GM12801 (cell line): ENCODE measurements around the gene PTGS1.

Experiments
- TF ChIP-seq, protein P1 (sequence below): IDR thresholded peaks from one replicate; pipeline ENCODE4 v1.5.1; 2011; ENCODE audit warnings: control low read depth; ENCODE audit not compliant: insufficient read length; ENCODE audit errors: extremely low read depth

PTGS1 gene

DNA sequence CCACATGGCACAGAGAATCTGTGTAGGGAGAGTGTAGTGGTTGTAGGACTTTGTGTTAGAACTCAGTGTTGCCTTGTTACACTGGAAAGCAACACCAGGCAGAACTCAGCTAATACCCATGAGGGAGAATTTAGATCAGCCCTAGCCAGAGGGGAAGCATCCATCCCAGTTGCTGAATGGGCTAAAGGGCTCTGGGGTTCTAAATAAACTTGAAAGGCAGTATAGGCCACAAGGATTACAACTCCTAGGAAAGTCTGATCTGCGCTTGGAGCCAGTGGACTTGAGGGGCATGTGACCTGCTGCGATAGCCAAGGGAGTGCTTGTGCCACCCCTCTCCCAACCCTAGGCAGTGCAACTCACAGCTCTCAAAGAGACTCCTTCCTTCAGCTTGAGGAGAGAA is 26.9 kb downstream of the PTGS1 start:
- TF ChIP-seq, protein P1, sequence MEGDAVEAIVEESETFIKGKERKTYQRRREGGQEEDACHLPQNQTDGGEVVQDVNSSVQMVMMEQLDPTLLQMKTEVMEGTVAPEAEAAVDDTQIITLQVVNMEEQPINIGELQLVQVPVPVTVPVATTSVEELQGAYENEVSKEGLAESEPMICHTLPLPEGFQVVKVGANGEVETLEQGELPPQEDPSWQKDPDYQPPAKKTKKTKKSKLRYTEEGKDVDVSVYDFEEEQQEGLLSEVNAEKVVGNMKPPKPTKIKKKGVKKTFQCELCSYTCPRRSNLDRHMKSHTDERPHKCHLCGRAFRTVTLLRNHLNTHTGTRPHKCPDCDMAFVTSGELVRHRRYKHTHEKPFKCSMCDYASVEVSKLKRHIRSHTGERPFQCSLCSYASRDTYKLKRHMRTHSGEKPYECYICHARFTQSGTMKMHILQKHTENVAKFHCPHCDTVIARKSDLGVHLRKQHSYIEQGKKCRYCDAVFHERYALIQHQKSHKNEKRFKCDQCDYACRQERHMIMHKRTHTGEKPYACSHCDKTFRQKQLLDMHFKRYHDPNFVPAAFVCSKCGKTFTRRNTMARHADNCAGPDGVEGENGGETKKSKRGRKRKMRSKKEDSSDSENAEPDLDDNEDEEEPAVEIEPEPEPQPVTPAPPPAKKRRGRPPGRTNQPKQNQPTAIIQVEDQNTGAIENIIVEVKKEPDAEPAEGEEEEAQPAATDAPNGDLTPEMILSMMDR = no peak

DNA sequence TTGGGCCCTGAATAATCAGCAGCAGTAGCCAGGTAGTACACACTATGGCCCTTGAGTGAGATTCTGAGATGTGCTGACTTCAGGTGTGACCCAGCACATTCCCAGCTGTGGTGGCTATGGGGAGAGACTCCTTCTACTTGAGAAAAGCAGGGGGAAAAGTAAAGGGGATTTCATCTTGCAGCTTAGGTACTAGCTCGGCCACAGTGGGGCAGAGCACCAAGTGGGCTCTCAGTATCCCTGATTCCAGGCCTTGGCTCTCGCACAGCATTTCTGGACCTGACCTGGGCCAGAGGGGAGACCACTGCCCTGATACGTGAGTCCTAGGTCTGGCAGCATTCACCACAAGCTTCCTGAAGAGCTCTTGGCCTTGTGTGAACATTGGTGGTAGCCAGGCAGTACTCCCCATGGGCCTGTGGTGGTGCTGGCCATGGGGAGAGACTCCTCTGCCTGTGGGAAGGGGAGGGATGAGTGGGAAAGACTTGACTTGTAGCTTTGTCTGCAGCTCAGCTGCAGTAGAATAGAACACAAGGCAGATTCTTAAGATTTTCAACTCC is 27.6 kb downstream of the PTGS1 start:
- TF ChIP-seq, protein P1 = no peak

DNA sequence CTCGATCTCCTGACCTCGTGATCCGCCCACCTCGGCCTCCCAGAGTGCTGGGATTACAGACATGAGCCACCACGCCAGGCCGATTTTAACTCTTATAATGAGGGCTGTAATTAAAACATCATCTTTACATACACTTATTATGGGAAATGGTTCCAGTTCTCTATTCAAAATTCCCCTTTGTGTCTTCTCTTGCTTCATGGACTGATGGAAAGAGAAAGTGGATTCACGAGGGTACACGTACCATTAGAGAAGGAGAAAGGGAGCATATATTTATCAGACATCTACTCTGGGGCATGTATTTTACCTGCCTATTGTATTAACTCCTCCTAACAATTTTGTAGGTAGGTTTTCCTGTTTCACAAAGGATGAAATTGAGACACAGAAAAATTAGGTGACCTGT is 31.1 kb downstream of the PTGS1 start:
- TF ChIP-seq, protein P1 = no peak

DNA sequence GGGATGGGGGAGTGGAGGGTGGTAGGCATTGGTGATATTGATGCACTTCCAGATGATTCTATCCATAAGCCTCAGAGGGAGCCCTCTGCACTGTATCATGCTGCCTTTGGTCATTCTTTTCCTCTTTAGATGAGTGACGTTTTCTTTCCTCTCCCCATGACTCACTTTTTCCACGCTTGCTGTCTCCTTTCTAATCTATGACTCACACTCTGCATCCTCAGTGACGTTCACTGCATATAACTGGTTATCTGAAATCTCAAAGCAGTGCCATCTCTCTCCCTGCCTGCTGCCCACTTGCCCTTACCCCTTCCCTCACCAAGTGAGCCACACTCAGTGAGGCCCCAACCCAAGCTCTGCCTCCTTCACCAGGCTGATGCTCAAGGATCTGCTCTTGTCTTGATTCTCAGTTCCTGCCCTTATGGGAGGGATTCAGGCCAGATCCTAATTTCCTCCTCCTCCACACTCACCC is 31.6 kb downstream of the PTGS1 start:
- TF ChIP-seq, protein P1 = no peak

DNA sequence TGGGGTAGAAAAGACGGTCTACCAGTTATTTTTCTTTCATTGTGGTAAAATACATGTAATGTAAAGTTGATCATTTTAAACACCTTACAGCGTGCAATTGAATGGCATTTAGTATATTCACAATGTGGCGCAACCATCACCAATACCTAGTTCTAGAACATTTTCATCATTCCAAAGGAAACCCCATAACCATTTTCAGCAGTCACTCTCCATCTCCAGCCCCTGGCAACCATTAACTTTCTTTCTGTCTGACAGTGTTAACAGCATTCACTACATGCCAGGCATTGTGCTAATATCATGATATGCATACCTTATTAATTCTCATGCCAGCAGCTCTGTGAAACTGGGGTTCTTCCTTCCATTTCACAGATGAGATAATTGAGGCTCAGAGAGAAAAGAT is 32.0 kb downstream of the PTGS1 start:
- TF ChIP-seq, protein P1 = no peak

DNA sequence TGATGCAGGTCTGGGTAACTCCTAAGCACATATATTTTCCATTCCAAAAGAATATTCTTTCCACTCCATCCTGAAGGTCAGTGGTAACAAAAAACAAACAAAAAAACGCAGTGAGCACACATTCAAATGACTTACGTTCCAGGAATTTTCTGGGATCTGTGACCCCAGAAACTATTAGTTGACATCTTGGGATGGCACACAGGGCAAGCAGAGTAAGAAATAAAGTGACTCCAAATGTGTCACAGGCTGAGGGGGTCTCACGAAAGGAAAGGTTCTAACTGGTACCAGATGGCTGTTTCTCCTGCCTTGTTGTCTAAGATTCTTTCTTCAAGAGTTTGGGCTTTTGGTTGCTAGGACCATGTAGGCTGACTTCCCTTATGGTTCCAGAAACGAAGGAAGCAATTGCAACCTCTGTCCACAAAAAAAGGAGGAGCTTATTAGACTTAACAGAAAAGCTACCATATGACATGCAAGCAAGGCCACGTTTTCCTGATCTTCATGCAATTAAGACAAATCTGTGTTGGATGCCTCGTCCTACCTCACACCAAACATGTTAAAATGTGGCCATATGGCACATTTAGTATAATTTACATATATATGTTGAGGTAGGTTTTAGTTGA is 32.7 kb downstream of the PTGS1 start:
- TF ChIP-seq, protein P1 = no peak

DNA sequence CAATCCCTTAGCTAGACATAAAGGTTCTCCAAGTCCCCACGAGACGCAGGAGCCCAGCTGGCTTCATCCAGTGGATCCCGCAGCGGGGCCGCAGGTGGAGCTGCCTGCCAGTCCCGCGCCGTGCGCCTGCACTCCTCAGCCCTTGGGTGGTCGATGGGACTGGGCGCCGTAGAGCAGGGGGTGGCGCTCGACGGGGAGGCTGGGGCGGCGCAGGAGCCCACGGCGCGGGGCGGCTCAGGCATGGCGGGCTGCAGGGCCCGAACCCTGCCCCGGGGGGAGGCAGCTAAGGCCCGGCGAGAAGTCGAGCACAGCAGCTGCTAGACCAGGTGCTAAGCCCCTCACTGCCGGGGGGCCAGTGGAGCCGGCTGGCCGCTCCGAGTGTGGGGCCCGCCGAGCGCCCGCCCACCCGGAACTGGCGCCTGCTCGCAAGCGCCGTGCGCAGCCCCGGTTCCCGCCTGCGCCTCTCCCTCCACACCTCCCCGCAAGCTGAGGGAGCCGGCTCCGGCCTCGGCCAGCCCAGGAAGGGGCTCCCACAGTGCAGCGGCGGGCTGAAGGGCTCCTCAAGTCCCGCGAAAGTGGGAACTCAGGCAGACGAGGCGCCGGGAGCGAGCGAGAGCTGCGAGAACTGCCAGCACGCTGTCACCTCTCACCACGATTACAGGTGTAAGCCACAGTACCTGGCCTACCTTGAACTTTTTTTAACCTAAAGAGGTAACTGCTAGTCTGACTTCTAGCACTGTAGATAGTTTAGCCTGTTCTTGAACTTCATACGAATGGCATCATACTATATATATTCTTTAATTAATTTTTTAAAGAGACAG is 35.5 kb downstream of the PTGS1 start:
- TF ChIP-seq, protein P1 = no peak
